RWPE2 (cell line): ENCODE data around the gene CASTOR2.
A peak's percentile ranks its signal among the peaks of the same experiment; 100 is the strongest.

ENCODE experiments used
- ATAC-seq: fragments of 200-7000 bp; cut with Tn5 transposase; 3 replicates; pipeline ENCODE4 v1.9.1; 2021; ENCODE audit warnings: low read depth
- DNase-seq: peaks from one replicate; pipeline ENCODE4 v3.0.0-alpha.2; 2020; ENCODE audit warnings: low spot score
- H3K27ac ChIP-seq: fragments of 450-650 bp; 2 replicates; pipeline ENCODE4 v1.5.1; 2017; ENCODE audit warnings: mild to moderate bottlenecking; ENCODE audit not compliant: poor library complexity, severe bottlenecking
- H3K27me3 ChIP-seq: fragments of 250-450 bp; sonication (Bioruptor Pico); 2 replicates; pipeline ENCODE4 v1.5.1; 2021; ENCODE audit warnings: mild to moderate bottlenecking, moderate library complexity; ENCODE audit not compliant: insufficient read depth, poor library complexity, severe bottlenecking
- H3K36me3 ChIP-seq: fragments of 250-450 bp; sonication (Bioruptor Pico); 2 replicates; pipeline ENCODE4 v1.5.1; 2020; ENCODE audit warnings: low read depth, mild to moderate bottlenecking, moderate library complexity
- H3K4me1 ChIP-seq: fragments of 250-450 bp; sonication (Bioruptor Pico); 2 replicates; pipeline ENCODE4 v1.5.1; 2021; ENCODE audit warnings: mild to moderate bottlenecking, moderate library complexity; ENCODE audit not compliant: insufficient read depth, poor library complexity, severe bottlenecking
- H3K4me3 ChIP-seq: fragments of 250-450 bp; sonication (Bioruptor Pico); 2 replicates; pipeline ENCODE4 v1.5.1; 2021; ENCODE audit warnings: mild to moderate bottlenecking, moderate library complexity; ENCODE audit not compliant: severe bottlenecking
- H3K9me3 ChIP-seq: fragments of 250-450 bp; sonication (Bioruptor Pico); 2 replicates; pipeline ENCODE4 v1.5.1; 2021; ENCODE audit warnings: mild to moderate bottlenecking, moderate library complexity; ENCODE audit not compliant: severe bottlenecking
- TF ChIP-seq, protein P1 (sequence below): fragments of 450-650 bp; IDR thresholded peaks from one replicate; pipeline ENCODE4 v1.5.1; 2017; ENCODE audit warnings: mild to moderate bottlenecking, moderate library complexity; ENCODE audit not compliant: poor library complexity, severe bottlenecking

CASTOR2 gene

GRCh38 chr7:75033826-75034225 is 69.3 kb downstream of the CASTOR2 start:
- no peak overlapping the region for H3K4me3 ChIP-seq
- H3K36me3 ChIP-seq, result no peaks in the 10 kb centered on the region
- no peak overlapping the region for H3K27ac ChIP-seq
- ATAC-seq, result no peak
- H3K27me3 ChIP-seq, result no peaks in the 10 kb centered on the region
- H3K4me1 ChIP-seq, result peaks cover under 1% of the 10 kb centered on the region
- no peaks in the 10 kb centered on the region for H3K9me3 ChIP-seq
- DNase-seq, result no peak
- TF ChIP-seq, protein P1, sequence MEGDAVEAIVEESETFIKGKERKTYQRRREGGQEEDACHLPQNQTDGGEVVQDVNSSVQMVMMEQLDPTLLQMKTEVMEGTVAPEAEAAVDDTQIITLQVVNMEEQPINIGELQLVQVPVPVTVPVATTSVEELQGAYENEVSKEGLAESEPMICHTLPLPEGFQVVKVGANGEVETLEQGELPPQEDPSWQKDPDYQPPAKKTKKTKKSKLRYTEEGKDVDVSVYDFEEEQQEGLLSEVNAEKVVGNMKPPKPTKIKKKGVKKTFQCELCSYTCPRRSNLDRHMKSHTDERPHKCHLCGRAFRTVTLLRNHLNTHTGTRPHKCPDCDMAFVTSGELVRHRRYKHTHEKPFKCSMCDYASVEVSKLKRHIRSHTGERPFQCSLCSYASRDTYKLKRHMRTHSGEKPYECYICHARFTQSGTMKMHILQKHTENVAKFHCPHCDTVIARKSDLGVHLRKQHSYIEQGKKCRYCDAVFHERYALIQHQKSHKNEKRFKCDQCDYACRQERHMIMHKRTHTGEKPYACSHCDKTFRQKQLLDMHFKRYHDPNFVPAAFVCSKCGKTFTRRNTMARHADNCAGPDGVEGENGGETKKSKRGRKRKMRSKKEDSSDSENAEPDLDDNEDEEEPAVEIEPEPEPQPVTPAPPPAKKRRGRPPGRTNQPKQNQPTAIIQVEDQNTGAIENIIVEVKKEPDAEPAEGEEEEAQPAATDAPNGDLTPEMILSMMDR, result no peak

DNA sequence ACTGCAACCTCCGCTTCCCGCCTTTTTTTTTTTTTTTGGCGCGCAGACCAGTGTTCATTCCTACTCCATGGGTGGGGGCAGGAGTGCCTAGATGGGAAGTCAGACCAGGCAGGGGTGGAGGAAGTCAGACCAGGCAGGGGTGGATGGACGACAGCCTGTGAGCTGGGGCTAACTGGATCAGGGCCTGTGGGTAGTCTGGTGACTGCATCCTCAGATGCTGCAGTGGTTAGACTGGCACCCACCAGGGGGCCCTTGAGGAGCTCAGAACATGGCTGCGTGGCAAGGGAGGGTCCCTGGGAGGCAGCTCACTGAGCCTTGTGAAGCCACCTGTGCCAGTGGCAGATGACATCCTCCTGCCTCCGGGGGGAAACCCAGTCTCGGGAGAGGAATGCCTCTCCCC is 74.0 kb downstream of the CASTOR2 start:
- Histone ChIP-seq H3K36me3 (peaks cover 3% of the 10 kb centered on the region; the same call in 1 of the 2 replicates), H3K4me3 (no peak overlapping the region), H3K4me1 (peaks cover 9% of the 10 kb centered on the region), H3K9me3 (no peaks in the 10 kb centered on the region), H3K27ac (peak overlapping the region; percentile 58), H3K27me3 (no peaks in the 10 kb centered on the region)
- TF ChIP-seq, protein P1, result peak; percentile 5
- no peak for ATAC-seq
- no peak for DNase-seq

- ATAC-seq, result peak; percentile 89
- no peak for DNase-seq
Observed at GRCh38 chr7:75039166-75039565, 74.7 kb downstream of the CASTOR2 start.

DNA sequence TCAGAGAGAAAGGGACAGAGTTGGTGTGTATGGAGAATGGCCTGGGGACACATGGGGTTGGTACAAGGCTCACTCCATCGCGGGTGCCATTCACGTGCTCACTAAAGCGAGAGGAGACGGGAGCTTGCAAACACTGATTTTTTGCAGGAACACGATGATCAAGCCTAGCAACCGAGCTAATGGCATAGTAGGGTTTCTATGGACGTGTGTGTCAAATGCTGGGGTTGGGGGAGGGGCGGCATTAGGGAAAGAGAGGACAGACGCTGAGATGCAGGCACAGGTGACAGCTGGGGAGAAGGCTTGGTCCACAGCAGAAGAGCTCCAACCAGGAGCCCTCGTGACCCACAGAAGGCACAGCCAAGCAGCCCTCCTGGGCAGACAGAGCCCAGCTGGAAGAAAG is 75.2 kb downstream of the CASTOR2 start:
- peaks cover 3% of the 10 kb centered on the region; the same call in 1 of the 2 replicates for H3K36me3 ChIP-seq
- peaks cover 9% of the 10 kb centered on the region for H3K4me1 ChIP-seq

More at GRCh38 chr7:75039166-75039565, 74.7 kb downstream of the CASTOR2 start:
- peaks cover 9% of the 10 kb centered on the region for H3K4me1 ChIP-seq
- H3K9me3 ChIP-seq, result no peaks in the 10 kb centered on the region
- TF ChIP-seq, protein P1, result no peak
- peak overlapping the region; percentile 58 for H3K27ac ChIP-seq
- H3K27me3 ChIP-seq, result no peaks in the 10 kb centered on the region
- H3K4me3 ChIP-seq, result no peak overlapping the region
- H3K36me3 ChIP-seq, result peaks cover 3% of the 10 kb centered on the region; the same call in 1 of the 2 replicates

DNA sequence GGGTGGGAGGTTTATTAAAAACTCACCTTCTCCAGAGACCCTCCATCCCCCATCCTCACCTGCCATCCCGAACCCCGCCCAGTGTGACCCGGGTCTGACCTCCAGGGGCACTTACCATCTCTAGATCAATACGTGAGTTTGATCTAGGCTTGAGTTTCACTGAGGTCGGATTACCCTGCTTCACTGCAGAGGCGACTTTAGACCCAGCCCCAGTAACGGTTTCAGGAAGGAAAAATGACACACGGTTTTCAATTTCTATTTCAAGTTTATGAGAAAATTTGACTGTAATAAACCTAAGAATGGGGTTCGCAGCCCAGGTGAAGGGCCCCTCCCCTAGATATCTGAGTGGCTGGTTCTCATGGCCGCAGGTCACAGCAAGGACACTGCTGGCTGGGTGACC is 76.0 kb downstream of the CASTOR2 start:
- TF ChIP-seq, protein P1, result no peak
- H3K4me3 ChIP-seq, result no peak overlapping the region
- H3K27me3 ChIP-seq, result no peaks in the 10 kb centered on the region
- peak overlapping the region; percentile 58 for H3K27ac ChIP-seq
- H3K36me3 ChIP-seq, result peaks cover 3% of the 10 kb centered on the region; the same call in 1 of the 2 replicates
- DNase-seq (no peak), ATAC-seq (no peak)
- H3K9me3 ChIP-seq, result no peaks in the 10 kb centered on the region
- peaks cover 9% of the 10 kb centered on the region for H3K4me1 ChIP-seq

More for the DNA sequence above, 75.2 kb downstream of the CASTOR2 start:
- DNase-seq (no peak), ATAC-seq (no peak)
- Histone ChIP-seq H3K9me3 (no peaks in the 10 kb centered on the region), H3K27ac (peak overlapping the region; percentile 58), H3K4me3 (no peak overlapping the region), H3K27me3 (no peaks in the 10 kb centered on the region)
- TF ChIP-seq, protein P1, result no peak
